IMR-90 (cell line): ENCODE results near the gene TTC28. TPM values are rescaled to one million over a fixed set of nuclear protein-coding genes. Genes with fewer than 3 reads are reported as not detected.

Experiments used
- ATAC-seq: fragments of 200-7000 bp; cut with Tn5 transposase; 2 replicates; pipeline ENCODE4 v1.9.1; 2020; ENCODE audit warnings: low read depth, mild to moderate bottlenecking, moderate library complexity
- BruUV-seq: library from RNA; stranded (reverse); fragments of 400-500 nt; replicated peaks from 2 replicates; lab custom pipeline; 2021; lab: Mats Ljungman, UMichigan
- CTCF ChIA-PET: fragments of 300-600 bp; formaldehyde crosslinking; extraction: SDS; loops from one replicate; lab custom pipeline; 2021; ENCODE audit warnings: antibody characterized with exemption; lab: Yijun Ruan, JAX
- POLR2A ChIA-PET: fragments of 300-600 bp; sonication (Branson Sonifier 250); formaldehyde crosslinking; loops from one replicate; lab custom pipeline; 2022; ENCODE audit warnings: antibody characterized with exemption; ENCODE audit not compliant: unreplicated experiment; lab: Charles Lee
- DNase-seq: peaks from one replicate; pipeline ENCODE4 v3.0.0; 2013
- H2AFZ ChIP-seq: replicated peaks from 2 replicates; pipeline ENCODE3; 2013; ENCODE audit warnings: low read length, mild to moderate bottlenecking; ENCODE audit not compliant: poor library complexity
- H2AK5ac ChIP-seq: 2 replicates; pipeline ENCODE4 v1.6.1; 2013; ENCODE audit warnings: low read depth, low read length, inconsistent platforms
- H2AK9ac ChIP-seq: replicated peaks from 2 replicates; pipeline ENCODE3; 2013; ENCODE audit warnings: mild to moderate bottlenecking, low read depth, low read length, moderate library complexity; ENCODE audit not compliant: poor library complexity
- H2BK120ac ChIP-seq: 2 replicates; pipeline ENCODE4 v1.6.1; 2013; ENCODE audit warnings: low read depth, low read length, inconsistent platforms
- H2BK15ac ChIP-seq: 3 replicates; pipeline ENCODE4 v1.6.1; 2013; ENCODE audit warnings: low read depth, low read length, inconsistent platforms
- H2BK20ac ChIP-seq: 2 replicates; pipeline ENCODE4 v1.6.1; 2013; ENCODE audit warnings: low read depth, mild to moderate bottlenecking, inconsistent platforms, low read length, moderate library complexity
- H2BK5ac ChIP-seq: 2 replicates; pipeline ENCODE4 v1.6.1; 2013; ENCODE audit warnings: mild to moderate bottlenecking, low read depth, low read length, inconsistent platforms; ENCODE audit not compliant: poor library complexity, severe bottlenecking
- H3K14ac ChIP-seq: replicated peaks from 2 replicates; pipeline ENCODE4 v1.6.1; 2013; ENCODE audit warnings: low read depth, low read length, inconsistent platforms
- H3K18ac ChIP-seq: 2 replicates; pipeline ENCODE4 v1.6.1; 2013; ENCODE audit warnings: low read depth, low read length, control low read depth
- H3K23ac ChIP-seq: 2 replicates; pipeline ENCODE4 v1.6.1; 2013; ENCODE audit warnings: low read depth, low read length, inconsistent platforms
- H3K27ac ChIP-seq: 2 replicates; pipeline ENCODE4 v1.5.1; 2013; ENCODE audit warnings: mild to moderate bottlenecking, control low read depth, low read length; ENCODE audit not compliant: insufficient read depth
- H3K27me3 ChIP-seq: 2 replicates; pipeline ENCODE4 v1.6.1; 2013; ENCODE audit warnings: low read length; ENCODE audit not compliant: control insufficient read depth, insufficient read depth
- H3K36me3 ChIP-seq: 2 replicates; pipeline ENCODE4 v1.6.1; 2013; ENCODE audit warnings: low read length, mixed read lengths; ENCODE audit not compliant: control insufficient read depth, insufficient read depth
- H3K4ac ChIP-seq: 2 replicates; pipeline ENCODE4 v1.6.1; 2013; ENCODE audit warnings: low read depth, low read length, inconsistent platforms
- H3K4me1 ChIP-seq: 2 replicates; pipeline ENCODE4 v1.6.1; 2013; ENCODE audit warnings: low read length, mixed read lengths; ENCODE audit not compliant: control insufficient read depth, insufficient read depth
- H3K4me2 ChIP-seq: 2 replicates; pipeline ENCODE4 v1.6.1; 2013; ENCODE audit warnings: low read depth, mild to moderate bottlenecking, control low read depth, low read length, moderate library complexity
- H3K4me3 ChIP-seq: 2 replicates; pipeline ENCODE4 v1.5.1; 2013; ENCODE audit warnings: low read depth, mild to moderate bottlenecking, control low read depth, low read length, moderate library complexity; ENCODE audit not compliant: insufficient read depth
- H3K56ac ChIP-seq: 2 replicates; pipeline ENCODE4 v1.6.1; 2013; ENCODE audit warnings: low read length, inconsistent platforms; ENCODE audit not compliant: insufficient read depth; ENCODE audit errors: extremely low read depth
- H3K79me1 ChIP-seq, 2 experiments: 2 replicates each; pipeline ENCODE4 v1.6.1; 2013; ENCODE audit warnings: low read length in 2 of 2, inconsistent platforms in 1 of 2, low read depth in 1 of 2
- H3K9ac ChIP-seq: 2 replicates; pipeline ENCODE4 v1.6.1; 2013; ENCODE audit warnings: low read depth, low read length, control low read depth
- H3K9me1 ChIP-seq: 2 replicates; pipeline ENCODE4 v1.6.1; 2013; ENCODE audit warnings: low read length, inconsistent platforms; ENCODE audit not compliant: insufficient read depth
- H3K9me3 ChIP-seq: 2 replicates; pipeline ENCODE4 v1.6.1; 2013; ENCODE audit warnings: low read length; ENCODE audit not compliant: control insufficient read depth, insufficient read depth
- H4K20me1 ChIP-seq: 2 replicates; pipeline ENCODE4 v1.6.1; 2013; ENCODE audit warnings: low read length, inconsistent platforms; ENCODE audit not compliant: insufficient read depth
- H4K5ac ChIP-seq: 2 replicates; pipeline ENCODE4 v1.6.1; 2013; ENCODE audit warnings: mild to moderate bottlenecking, low read depth, low read length, control low read depth
- H4K8ac ChIP-seq, 2 experiments: 2 replicates each; pipeline ENCODE4 v1.6.1; 2013; ENCODE audit warnings: low read depth in 2 of 2, low read length in 2 of 2, control low read depth in 1 of 2, inconsistent platforms in 1 of 2
- H4K91ac ChIP-seq: 2 replicates; pipeline ENCODE4 v1.6.1; 2013; ENCODE audit warnings: low read depth, low read length, inconsistent platforms; ENCODE audit not compliant: insufficient read depth
- CEBPB ChIP-seq: IDR thresholded peaks from 2 replicates; pipeline ENCODE4 v1.6.1; 2012; ENCODE audit warnings: low read depth, low read length, improper control_type of control experiment
- CHD1 ChIP-seq: IDR thresholded peaks from 2 replicates; pipeline ENCODE4 v1.6.1; 2012; ENCODE audit warnings: low read depth, low read length, improper control_type of control experiment
- MAFK ChIP-seq: IDR thresholded peaks from 2 replicates; pipeline ENCODE4 v1.6.1; 2012; ENCODE audit warnings: low read depth, low read length, improper control_type of control experiment
- MAZ ChIP-seq: IDR thresholded peaks from 2 replicates; pipeline ENCODE4 v1.6.1; 2012; ENCODE audit warnings: low read depth, mild to moderate bottlenecking, low read length, improper control_type of control experiment, moderate library complexity, borderline replicate concordance
- RCOR1 ChIP-seq: IDR thresholded peaks from 2 replicates; pipeline ENCODE4 v1.6.1; 2012; ENCODE audit warnings: mild to moderate bottlenecking, low read length, improper control_type of control experiment; ENCODE audit not compliant: insufficient replicate concordance
- SMC3 ChIP-seq: fragments of 150-350 bp; IDR thresholded peaks from 2 replicates; pipeline ENCODE4 v1.6.1; 2016; ENCODE audit warnings: low read depth, mild to moderate bottlenecking, antibody characterized with exemption, low read length, moderate library complexity
- WGBS, 2 experiments: methylation state at CpG; one replicate each; pipeline versions ENCODE4 v1.1.5 to v1.1.7; 2013; ENCODE audit warnings: missing lambda C conversion rate in 2 of 2; ENCODE audit not compliant: insufficient read length in 1 of 2; ENCODE audit errors: extremely low coverage in 2 of 2; 5-methylcytosine and 5-hydroxymethylcytosine counted together
- dilution Hi-C: fragments of 300-500 bp; cut with HindIII; formaldehyde crosslinking; loops from one replicate; pipeline ENCODE4 v1.14.3; 2018; ENCODE audit warnings: low sequenced_read_pairs; ENCODE audit not compliant: unreplicated experiment
- in situ Hi-C: fragments of 300-500 bp; cut with MboI; formaldehyde crosslinking; loops from 3 replicates; pipeline ENCODE4 v1.14.3; 2019; ENCODE audit warnings: low sequenced_read_pairs, inconsistent platforms, mixed read lengths
- intact Hi-C: fragments of 100-400 bp; cut with micrococcal nuclease; formaldehyde crosslinking; loops from 2 replicates; pipeline ENCODE4 v1.10.0; 2022
- polyA plus RNA-seq, 3 experiments: library from polyadenylated mRNA; depleted of rRNA; stranded (reverse); fragments of >200 nt; gene quantifications; 2 replicates each; pipeline ENCODE4 v1.2.3, GENCODE V29; 2012; ENCODE audit warnings: low replicate concordance in 1 of 3
- total RNA-seq: library from RNA; depleted of rRNA; stranded (reverse); fragments of >200 nt; gene quantifications from 2 replicates; pipeline ENCODE4 v1.2.3, GENCODE V29; 2012

Gene TTC28
- total and polyA plus RNA-seq, 2 of the 4 experiments (the other 2 are of a cell fraction), result 5.6 to 13.3 TPM

DNA sequence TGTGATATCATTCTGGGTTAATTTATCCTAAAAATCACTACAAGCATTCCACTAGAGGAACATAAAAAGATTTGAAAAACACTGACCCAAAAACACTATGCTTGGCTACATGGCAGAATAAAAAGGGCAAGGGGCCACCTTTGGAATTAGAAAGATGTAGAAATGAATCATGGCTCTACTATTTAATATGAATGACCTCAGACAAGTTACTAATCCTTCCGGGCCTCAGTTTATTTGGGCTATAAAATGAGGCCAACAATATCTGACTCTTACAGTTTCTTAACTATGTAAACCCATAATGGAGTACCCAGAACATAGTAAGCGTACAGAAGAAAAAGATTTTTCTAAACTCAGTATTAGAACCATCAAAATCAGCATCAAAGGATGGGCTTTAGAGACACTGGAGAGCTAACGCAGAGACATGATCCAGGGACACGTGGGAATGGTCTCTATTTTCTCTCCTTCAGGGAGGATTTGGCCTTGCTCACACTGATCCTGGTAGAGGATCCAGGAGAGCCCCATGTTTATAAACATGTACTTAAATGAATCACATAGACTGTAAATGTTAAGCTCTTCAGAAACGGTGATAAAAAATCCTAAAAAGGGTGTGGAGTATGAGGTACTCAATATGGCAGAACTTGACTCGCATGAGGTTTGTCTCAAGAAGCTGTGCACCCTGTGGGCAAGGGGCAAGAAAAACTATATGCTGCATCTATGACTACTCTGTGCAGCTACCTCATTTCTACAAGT, 472.2 kb downstream of the TTC28 start:
- CTCF ChIA-PET, result no interaction called here

More for the DNA sequence above, 472.2 kb downstream of the TTC28 start:
- no peaks in the 10 kb centered on the region for H3K9me1 ChIP-seq
- no peak overlapping the region for H2AK5ac ChIP-seq
- 0 out of 4 replicates have a peak overlapping the region, but pooled peaks of 1 of the 2 experiments have one; percentile 7 for H4K8ac ChIP-seq
- no peak overlapping the region for H2BK120ac ChIP-seq
- no peak overlapping the region for H4K91ac ChIP-seq
- no peak for TF ChIP-seq MAFK
- no peak for TF ChIP-seq MAZ
- no peak for TF ChIP-seq RCOR1
- TF ChIP-seq CHD1, result no peak
- no peak for TF ChIP-seq SMC3
- no peak for TF ChIP-seq CEBPB
- H4K20me1 ChIP-seq, result no peaks in the 10 kb centered on the region
- intact Hi-C loops, result no loop called here
- peak; percentile 45 for DNase-seq
- H3K23ac ChIP-seq, result no peak overlapping the region; the same call in 1 of the 2 replicates
- H3K18ac ChIP-seq, result peak overlapping the region; percentile 61; the same call in 1 of the 2 replicates
- H2BK5ac ChIP-seq, result no peak overlapping the region
- H3K9ac ChIP-seq, result no peak overlapping the region
- no peak overlapping the region for H2BK15ac ChIP-seq
- no peak overlapping the region for H3K27ac ChIP-seq
- no peaks in the 10 kb centered on the region for H3K9me3 ChIP-seq
- H2BK20ac ChIP-seq, result peak overlapping the region; percentile 22; the same call in 1 of the 2 replicates
- peak overlapping the region; percentile 41 for H3K4me2 ChIP-seq
- POLR2A ChIA-PET, result no interaction called here
- dilution Hi-C loops, result no loop called here
- ATAC-seq, result peak; percentile 76
- no CpG with 5 or more reads among the region's 6 CpGs for WGBS, 2 experiments
- in situ Hi-C loops, result no loop called here
- peaks cover 3 to 10% of the 10 kb centered on the region in 2 experiments; a peak in 2 of 4 replicates for H3K79me1 ChIP-seq
- no peak overlapping the region for H2AFZ ChIP-seq
- H3K27me3 ChIP-seq, result no peaks in the 10 kb centered on the region
- H3K36me3 ChIP-seq, result no peaks in the 10 kb centered on the region
- no TSS peak for BruUV-seq
- H2AK9ac ChIP-seq, result no peak overlapping the region
- no peak overlapping the region for H3K14ac ChIP-seq
- no peak overlapping the region for H4K5ac ChIP-seq
- H3K56ac ChIP-seq, result no peak overlapping the region
- peak overlapping the region; percentile 28; the same call in 1 of the 2 replicates for H3K4ac ChIP-seq
- H3K4me3 ChIP-seq, result no peak overlapping the region
- H3K4me1 ChIP-seq, result peaks cover 8% of the 10 kb centered on the region
